Activated T-helper 9 cell treated with anti-CD3 and anti-CD28 coated beads, Interleukin-2, amount 50 U/mL, for 16 hours (primary cell): Measurements from ENCODE around the gene PTGR3.
A peak's percentile ranks its signal among the peaks of the same experiment; 100 is the strongest.

Experiments used
- DNase-seq: peaks from one replicate; pipeline ENCODE4 v3.0.0-alpha.2; 2020; ENCODE audit warnings: low read depth

PTGR3 gene, protein sequence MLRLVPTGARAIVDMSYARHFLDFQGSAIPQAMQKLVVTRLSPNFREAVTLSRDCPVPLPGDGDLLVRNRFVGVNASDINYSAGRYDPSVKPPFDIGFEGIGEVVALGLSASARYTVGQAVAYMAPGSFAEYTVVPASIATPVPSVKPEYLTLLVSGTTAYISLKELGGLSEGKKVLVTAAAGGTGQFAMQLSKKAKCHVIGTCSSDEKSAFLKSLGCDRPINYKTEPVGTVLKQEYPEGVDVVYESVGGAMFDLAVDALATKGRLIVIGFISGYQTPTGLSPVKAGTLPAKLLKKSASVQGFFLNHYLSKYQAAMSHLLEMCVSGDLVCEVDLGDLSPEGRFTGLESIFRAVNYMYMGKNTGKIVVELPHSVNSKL

DNA sequence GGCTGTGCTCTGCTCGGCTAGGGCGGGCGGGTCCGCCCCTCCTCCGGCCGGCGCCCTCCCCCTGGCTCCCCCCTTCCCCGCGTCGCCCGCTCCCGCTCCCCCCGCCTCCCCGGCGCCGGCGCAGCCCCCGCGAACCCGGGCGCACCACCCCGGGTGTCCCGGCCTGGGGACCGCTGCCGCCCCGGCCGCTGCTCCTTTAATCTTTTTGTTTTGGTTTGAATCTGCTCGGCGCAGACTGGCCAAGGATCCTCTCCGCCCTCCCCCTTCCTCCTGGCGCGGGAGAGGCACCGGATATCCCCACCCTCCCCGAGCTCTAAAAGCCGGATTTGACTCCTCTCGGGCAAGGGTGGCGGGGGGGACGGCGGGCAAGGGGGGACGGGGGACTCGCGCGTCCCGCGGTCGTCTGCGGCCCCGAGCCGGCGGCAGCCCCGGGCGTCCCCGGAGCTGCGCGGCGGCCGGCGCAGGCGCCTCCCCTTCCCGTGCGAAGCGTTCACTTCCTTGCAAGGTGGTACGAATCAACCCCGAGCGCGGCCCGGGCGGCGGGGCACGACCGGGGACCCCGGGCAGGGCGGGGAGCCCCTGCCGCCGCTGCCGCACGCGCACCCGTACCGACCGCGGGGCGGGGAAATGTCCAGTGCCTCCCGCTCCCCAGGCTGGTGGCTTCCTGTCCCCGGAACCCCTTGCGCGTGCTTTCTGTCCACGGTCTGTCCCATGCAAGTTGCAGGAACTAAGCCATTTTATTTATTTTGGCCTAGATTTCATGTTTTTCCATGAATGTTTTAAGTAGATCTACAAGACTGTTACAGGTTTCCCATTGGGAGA lies at the start of gene PTGR3:
TSS of gene PTGR3 (minus strand) at position 11 of the 822 bp plus-strand sequence. CDS start 81 bp downstream, outside the sequence.
- peak; percentile 64 for DNase-seq

DNA sequence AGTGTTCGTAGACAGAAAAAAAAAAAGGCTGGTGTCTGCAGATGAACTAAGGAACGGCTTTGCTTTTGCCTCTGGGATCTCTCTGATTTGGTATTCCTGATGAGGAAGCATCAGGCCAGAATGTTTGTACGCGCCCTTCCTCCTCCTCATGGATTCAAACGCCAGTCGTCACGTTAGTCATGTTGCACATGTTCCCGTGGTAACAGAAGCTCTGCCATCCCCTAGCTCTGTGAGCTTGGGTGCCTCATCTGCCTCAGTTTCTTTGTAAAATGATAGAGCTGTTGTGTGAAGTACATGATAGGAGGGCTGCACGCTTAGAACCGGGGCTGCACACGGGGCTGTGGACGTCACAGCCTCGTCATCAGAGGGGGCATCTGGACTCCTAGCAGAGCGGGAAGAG lies 48.7 kb upstream of the PTGR3 start:
- DNase-seq: no peak

DNA sequence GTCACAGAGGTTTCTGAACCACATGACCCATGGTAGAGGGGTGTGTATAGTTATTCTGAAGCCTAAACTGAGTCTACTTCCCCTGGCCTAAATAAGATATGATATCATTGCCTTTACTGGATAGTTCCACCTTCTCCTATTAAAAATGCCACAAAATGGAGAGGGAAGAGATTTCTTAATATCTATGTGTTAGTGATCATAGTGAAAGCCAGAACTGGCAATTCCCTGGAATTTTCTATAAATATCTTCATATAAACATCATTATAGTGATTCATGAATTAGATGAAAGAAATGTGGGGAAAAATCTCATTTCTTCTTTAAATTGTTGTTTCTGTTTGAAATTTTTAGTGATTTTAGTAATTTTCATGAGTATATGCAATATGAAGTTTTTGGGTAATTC lies 47.4 kb upstream of the PTGR3 start:
- no peak for DNase-seq

DNA sequence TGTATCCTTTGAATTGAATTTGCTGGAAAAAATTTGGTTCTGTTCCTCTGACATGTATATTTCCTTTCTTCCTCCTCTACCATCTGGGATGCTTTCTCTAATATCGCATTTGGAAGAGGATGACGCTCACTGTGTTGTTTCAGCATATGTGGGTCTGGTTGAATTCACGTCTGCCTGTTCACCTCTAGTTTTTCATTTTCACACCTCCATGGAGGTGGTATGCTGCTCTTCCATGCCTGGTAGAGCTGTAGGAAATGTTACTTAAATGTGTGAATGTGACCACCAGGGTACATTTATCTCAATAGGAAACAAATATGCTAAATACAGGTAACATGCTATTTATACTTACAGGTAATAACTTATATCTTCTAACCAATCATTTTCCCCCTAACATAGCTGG lies 46.2 kb upstream of the PTGR3 start:
- DNase-seq: no peak

DNA sequence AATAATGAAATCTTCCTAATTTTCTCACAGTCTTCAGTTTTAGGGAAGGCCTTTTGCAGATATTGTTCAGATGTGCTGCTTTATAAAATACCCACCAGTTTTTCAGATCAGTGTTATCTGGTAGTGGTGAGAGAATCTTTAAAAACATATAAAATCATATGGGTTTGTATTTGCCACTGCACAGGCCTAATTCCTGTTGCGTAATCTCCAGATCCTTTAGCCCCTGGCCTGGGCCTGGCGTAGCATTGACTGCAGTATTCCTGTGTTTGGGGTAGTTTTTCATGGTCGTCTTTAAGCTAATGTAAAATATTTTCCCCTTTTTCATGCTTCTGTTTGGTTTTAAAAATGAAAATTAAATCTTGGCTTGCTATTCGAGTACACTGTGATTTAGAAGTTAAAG lies 44.8 kb upstream of the PTGR3 start:
- DNase-seq: no peak

DNA sequence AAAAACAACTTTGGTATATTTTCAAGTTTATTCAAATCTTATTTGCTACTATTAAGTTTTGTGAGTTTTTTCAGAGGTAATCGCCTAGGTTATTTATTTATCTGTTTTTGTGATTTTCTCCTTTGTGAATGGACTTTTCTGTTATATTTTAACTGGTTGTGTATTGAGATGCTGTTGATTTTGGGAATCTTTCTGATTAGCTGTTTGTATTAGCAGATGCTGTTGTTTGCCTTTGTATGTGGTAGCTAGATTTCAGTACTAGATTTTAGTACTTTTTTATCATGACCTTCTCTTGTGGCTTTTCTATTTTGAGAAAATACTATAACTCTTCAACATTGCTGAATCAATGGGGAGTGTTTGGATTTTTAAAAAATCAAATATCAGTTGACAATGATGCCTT lies 44.1 kb upstream of the PTGR3 start:
- DNase-seq: no peak

DNA sequence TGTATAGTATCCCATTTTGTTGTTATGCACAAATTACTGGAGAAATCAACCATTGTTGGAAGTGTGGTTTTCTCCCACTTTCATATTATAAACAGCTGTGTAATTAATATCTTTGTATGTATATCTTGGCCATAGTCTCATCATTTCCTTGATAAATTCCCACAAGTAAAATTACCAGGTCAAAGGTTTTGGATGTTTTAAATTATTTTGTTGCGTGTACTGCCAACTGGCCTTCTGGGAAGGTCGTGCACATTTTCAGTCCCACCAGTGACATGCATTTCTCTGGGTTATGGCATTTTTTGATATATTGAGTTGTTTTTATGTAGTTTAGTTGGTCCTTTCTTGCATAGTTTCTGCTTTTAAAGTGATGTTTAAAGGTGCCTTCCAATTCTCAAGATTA lies 43.2 kb upstream of the PTGR3 start:
- DNase-seq: no peak

DNA sequence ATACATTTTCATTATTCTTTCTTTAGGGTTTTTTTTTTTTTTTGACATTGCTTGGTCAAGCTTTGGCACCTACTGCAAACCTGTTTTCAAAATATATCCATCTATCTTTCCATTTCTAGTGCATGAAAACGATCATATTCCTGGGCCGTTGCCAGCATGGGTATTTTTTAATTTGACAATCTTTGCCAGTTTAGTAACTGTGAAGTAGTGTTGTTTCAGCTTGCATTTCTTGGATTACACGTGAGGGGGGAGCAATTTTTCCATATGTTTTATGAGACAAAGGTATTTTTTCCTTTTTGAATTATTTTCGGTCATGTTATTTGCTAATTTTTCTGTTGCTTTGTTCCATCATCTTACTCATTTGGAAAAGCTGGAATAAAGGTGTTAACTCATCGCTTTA lies 42.5 kb upstream of the PTGR3 start:
- DNase-seq: no peak

DNA sequence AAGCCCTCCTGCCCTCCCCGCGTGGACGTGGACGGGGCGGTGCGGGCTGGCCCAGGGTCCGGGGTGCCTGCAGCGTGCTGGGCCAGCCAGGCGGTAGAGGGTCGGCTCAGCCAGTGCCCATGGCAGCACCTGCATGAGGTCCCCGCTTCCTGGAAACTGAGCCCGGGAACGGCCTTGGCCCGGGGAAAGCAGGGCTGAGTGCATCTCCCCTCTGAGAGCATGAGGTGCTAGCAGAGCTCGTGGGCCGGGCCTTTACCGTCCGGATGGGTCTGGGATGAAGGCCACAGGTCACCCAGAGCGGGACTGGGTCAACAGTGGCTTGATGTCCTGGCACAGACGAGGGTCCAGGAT lies 41.5 kb upstream of the PTGR3 start:
- no peak for DNase-seq

DNA sequence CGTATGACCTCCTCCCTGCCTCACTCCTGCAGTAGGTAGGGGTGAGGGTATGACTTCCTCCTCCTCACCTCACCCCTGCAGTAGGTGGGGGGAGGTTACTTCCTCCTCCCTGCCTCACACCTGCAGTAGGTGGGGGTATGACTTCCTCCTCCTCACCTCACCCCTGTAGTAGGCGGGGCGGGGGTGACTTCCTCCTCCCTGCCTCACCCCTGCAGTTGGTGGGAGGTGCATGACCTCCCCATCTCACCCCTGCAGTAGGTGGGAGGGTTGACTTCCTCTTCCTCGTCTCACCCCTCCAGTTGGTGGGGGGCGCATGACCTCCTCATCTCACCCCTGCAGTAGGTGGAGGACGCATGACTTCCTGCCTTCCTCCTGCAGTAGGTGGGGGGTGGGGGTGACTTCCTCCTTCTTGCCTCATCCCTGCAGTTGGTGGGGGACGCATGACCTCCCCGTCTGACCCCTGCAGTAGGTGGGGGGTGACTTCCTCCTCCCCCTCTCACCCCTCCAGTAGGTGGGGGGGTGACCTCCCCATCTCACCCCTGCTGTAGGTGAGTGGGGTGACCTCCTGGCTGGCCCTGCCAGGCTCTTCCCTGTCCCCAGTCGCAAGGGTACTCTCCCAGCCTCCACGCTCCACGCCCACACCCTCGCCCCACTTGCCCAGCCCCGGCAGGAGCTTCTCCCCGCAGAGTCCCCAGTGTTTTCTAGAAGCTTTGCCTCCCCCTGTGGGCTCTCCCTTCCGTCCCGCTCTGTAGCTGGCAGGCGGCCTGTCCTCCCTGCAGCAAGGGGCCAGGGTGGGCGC lies 40.9 kb upstream of the PTGR3 start:
- no peak for DNase-seq

DNA sequence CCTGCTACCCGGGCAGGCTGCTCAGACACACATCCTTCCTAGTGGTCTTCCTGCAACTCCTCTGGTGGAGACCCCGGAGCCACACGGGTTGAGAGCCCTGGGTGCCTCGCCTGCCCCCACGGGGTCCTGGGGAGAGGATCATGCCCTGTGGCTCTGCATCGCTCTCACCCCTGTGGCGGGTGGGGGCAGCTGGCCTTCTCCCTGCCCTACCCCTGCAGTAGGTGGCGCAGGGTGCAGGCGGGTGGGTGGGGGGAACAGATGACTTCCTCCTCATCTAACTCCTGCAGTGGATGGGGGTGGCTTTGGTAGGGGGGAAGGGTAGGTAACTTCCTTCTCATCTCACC lies 40.2 kb upstream of the PTGR3 start:
- no peak for DNase-seq

DNA sequence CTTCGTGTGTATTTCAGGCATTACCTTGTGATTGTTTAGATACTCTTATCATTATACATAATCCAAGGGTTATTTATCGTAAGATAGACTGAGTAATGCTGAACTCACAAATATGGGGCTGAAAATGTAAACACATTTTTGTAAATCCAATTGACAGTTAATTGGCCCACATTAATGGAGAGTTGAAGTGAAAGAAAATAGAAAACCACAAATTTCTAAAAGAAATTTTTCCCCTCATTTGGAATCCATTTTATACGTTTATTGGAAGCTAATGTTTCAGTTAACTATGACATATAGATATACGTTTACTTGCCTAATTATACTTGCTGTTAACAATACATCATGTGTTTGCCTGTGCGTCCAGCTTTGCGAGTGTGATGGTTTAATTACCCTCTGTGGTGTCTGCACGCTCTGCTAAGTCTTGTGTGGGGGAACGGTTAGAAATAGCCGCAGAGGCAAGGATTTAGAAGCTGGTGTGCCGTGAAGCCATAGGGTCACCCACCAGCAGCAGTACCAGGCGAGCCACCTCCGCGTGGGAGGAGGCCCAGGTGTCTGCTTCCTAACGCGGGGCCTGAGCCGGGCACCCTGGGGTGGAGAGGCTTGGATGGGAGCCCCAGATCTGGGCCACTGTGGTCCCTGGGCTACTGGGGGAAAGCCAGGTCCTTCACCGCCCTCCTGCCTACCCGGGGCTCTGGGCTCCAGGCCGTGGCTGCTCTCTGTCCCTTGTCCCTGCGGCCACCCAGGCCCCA lies 39.7 kb upstream of the PTGR3 start:
- DNase-seq: no peak

DNA sequence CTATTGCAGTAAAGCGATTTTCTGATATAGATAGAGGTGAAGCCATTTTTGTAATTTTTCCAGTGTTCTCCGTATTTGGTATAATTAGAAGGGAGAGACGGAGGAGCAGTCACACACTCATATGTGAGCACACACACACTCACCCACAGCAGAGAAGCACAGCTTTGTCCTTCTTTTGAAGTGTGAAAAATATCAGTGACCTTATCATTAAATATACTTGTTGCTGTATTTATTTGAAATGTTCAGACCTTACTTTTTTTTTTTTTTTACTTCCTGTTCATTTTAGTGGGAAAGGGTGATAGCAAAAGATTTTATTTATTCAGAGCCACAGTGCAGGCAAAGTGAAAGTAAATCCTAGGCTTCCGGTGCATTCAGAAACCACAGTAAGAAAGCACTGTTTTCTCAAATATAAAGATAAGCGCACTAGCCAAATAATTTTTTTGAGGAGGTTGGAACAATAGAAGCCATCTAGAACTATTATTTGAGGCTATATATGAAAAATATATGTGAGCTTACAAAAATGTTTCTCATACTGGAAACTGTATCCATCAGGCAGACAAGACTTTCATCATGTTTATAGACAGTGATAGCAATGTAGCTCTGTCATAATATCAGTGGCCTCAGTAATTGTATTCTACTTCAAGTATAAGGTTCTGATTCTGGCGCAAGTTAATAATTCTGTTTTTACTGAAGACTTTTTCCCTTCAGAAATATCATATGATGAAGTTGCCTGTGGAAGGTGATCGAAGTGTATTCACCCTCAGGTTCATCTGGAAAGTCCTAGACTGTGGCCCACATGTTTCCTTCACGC lies 38.9 kb upstream of the PTGR3 start:
- no peak for DNase-seq

DNA sequence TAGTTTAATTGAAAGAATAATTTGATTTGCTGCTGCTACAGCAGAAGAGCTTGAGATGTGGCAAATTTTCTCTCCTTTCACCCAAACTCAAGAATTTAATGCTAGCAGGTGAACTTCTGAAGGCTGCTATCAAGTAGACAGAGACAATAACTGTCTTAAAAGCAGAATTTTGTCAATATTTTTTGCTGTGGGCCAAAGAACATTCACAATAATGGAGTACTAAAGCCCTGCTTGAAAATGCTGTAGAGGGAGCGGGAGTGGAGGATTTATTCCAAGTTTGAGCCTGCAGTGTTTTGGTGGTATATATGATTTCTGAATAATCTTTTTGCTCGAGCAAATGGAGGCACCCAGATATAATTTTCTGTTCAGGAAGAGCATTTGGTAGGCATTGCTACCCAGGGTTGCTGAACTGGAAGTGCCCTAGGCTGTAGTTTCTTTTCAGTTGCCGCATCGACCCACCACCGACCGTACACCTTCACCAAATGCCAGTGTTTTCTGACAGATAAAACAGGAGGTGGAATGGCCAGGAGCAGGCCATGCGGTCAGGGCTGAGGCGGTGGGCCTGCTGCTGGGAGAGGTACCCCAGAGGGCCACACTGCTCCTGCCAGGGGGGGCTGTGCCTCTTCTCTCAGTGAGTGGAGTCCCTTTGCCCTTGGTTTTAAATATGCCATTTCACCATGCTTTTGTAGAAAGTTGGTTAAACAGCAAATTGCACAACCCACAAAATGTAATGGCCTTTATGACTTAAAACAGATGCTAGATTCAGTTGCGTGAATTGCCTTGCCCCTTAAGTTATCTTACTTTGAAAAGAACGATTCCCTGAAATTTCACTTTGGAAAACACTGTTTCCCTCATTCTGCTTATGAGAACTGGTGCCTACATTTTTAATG lies 38.0 kb upstream of the PTGR3 start:
- no peak for DNase-seq

DNA sequence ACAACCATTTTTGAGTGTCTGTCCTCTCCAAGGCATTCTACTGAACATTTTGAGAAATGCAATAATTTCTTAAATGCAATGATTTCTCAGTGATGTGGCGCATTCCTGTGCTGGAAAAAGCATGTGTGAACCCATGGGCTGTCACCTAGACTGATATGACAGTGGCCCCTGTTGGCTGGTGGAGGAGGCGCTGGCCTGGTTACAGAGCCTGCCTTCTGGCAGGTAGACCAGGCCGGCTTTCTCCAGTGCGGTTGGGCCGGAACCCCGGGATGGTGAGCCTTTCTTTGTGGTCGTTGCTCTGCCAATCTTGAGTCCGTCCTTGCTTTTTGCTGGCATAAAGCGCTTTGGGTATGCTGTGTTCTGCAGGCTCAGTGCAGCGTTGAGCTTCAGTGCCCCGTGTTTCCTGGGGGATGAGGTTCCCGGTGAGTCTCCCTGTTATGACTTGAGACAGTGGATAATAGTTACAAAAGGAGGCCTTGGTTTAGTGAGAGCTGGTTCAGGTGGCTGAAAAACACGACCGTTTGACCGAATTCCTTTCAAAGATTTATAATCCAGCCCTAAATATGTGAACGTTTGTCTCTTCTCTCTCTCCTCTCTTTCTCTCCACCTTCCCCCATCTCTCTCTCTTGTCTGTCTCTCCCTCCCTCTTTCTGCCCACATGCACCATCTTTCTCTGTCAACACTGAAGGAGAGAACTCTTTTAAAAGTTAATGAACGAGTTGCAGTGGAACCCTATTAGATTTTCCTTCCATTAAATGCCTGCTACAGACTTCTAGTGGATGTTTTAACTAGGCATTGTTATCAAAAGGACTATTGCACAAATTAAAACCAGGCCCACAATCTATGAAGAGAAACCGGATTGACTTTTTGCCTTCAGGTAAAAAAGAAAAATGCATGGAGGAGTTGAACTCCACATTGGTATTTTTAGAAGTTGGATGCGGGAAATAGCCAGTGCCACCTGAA lies 35.7 kb upstream of the PTGR3 start:
- no peak for DNase-seq

DNA sequence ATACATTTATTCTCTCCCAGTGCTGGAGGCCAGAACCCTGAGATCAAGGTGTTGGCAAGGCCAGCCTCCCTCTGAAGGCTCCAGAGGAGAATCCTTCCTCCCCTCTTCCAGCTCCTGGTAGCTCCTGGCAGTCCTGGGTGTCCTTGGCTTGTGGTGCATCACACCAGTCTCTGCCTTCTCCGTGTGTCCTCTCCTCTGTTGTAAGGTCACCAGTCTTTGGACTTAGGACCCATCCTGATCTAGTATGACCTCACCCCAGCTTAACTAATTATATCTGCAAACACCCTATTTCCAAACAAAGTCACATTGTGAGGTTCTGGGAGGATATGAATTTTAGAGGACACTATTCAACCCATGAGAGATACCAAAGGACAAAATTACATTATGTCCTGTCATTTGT lies 32.8 kb upstream of the PTGR3 start:
- DNase-seq: no peak

DNA sequence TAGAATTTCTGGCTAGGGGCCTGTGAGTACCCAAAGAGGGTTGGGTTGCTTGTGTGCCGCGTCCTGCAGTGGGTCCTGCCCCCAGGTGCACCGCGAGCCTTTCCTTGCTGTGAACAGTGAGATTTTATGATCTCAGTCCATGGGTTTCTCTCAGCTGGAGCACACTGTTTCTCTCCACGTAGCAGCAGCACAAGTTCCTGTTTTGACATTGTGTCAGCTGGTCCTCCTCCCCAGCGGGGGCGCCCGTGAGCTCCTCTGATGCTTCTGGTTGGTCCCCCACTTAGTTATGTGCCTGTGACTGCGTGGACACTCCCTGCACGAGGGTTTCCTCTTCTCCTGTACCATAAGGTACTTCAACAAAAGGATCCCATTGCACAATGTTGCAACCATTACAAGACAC lies 31.5 kb upstream of the PTGR3 start:
- no peak for DNase-seq

DNA sequence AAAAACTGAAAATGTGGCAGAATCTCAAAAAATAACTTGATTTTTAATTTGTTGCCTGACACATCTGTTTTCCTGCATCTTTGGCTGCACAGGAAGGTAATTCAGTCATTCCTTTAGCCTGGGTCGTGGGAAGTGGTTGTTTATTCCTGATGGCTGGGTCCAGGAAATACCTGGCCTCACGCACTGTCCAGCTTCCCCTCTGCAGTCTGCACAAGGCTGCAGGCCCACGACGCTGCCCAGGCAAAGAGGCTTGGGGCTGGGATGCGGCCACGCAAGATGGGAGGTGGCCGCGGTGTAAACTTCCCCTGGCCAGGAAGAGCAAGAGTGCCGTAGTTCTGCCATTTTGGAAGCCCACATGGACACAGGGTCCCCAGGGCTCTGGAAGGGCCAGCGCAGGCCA lies 29.8 kb upstream of the PTGR3 start:
- no peak for DNase-seq

DNA sequence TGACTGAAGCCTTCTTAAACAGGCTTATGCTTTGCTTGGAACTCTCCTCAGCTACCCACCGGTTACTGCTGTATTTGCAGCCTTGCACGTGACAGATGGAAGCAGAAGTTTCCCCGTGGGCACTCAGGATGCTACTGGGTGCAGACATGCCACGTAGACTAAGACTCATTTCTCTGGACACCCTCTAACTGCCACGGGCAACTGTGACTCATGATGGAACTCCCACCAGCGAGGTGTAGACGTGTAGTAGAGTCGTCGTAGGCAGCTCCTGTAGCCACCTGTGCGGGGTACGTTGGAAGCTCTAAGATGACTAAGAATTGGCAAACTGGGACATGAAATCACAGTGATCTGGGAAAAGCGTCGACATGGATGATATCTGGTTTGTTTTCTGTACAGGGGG lies 29.2 kb upstream of the PTGR3 start:
- no peak for DNase-seq
